Measurements from ENCODE around the gene EPAS1. TPM values are rescaled to one million over a fixed set of nuclear protein-coding genes. Genes with fewer than 3 reads are reported as not detected.

Gene EPAS1
- total RNA-seq, 1 donor from 2014 or later, result 0.47 TPM

GRCh38 chr2:46254474-46254873, 42.7 kb upstream of the EPAS1 start:
- no peak for DNase-seq

GRCh38 chr2:46256563-46257142, 40.6 kb upstream of the EPAS1 start:
- ChIA-PET CTCF (no interaction called here), POLR2A (no interaction called here)
- H3K27me3 Mint-ChIP-seq, result peaks cover 3% of the 10 kb centered on the region
- no peaks in the 10 kb centered on the region for H3K4me1 Mint-ChIP-seq
- H3K27ac Mint-ChIP-seq, result no peak overlapping the region
- intact Hi-C loops (cut with micrococcal nuclease), result no loop called here
- no peaks in the 10 kb centered on the region for H3K9me3 Mint-ChIP-seq
- H3K4me3 Mint-ChIP-seq, result no peak overlapping the region
- ATAC-seq (ENCODE audit: low read depth) (no peak), DNase-seq (no peak)
- no peak for TF ChIP-seq CTCF (IDR thresholded peaks at IDR 0.05)
- no peaks in the 10 kb centered on the region for H3K36me3 Mint-ChIP-seq (ENCODE audit: low read depth)

More at GRCh38 chr2:46254474-46254873, 42.7 kb upstream of the EPAS1 start:
- intact Hi-C loops (cut with micrococcal nuclease), result no loop called here
- ChIA-PET CTCF (no interaction called here), POLR2A (no interaction called here)
- Mint-ChIP-seq H3K36me3 (ENCODE audit: low read depth) (no peaks in the 10 kb centered on the region), H3K27ac (no peak overlapping the region), H3K4me3 (no peak overlapping the region), H3K27me3 (peaks cover 4% of the 10 kb centered on the region), H3K4me1 (no peaks in the 10 kb centered on the region), H3K9me3 (no peaks in the 10 kb centered on the region)
- TF ChIP-seq CTCF (IDR thresholded peaks at IDR 0.05), result no peak
- no peak for ATAC-seq (ENCODE audit: low read depth)

GRCh38 chr2:46257476-46257875, 39.7 kb upstream of the EPAS1 start:
- ChIA-PET POLR2A (no interaction called here), CTCF (no interaction called here)
- Mint-ChIP-seq H3K36me3 (ENCODE audit: low read depth) (no peaks in the 10 kb centered on the region), H3K27me3 (peaks cover 3% of the 10 kb centered on the region), H3K4me1 (no peaks in the 10 kb centered on the region), H3K4me3 (no peak overlapping the region), H3K9me3 (no peaks in the 10 kb centered on the region), H3K27ac (no peak overlapping the region)
- intact Hi-C loops (cut with micrococcal nuclease), result no loop called here
- ATAC-seq (ENCODE audit: low read depth) (no peak), DNase-seq (no peak)
- TF ChIP-seq CTCF (IDR thresholded peaks at IDR 0.05), result no peak

GRCh38 chr2:46257980-46258379, 39.2 kb upstream of the EPAS1 start:
- H3K27ac Mint-ChIP-seq, result no peak overlapping the region
- no peaks in the 10 kb centered on the region for H3K4me1 Mint-ChIP-seq
- H3K36me3 Mint-ChIP-seq (ENCODE audit: low read depth), result no peaks in the 10 kb centered on the region
- H3K9me3 Mint-ChIP-seq, result no peaks in the 10 kb centered on the region
- H3K4me3 Mint-ChIP-seq, result no peak overlapping the region
- POLR2A ChIA-PET, result no interaction called here
- intact Hi-C loops (cut with micrococcal nuclease), result no loop called here
- no peak for DNase-seq
- no peak for TF ChIP-seq CTCF (IDR thresholded peaks at IDR 0.05)
- ATAC-seq (ENCODE audit: low read depth), result no peak
- H3K27me3 Mint-ChIP-seq, result peaks cover 3% of the 10 kb centered on the region
- CTCF ChIA-PET, result no interaction called here

GRCh38 chr2:46258937-46259776, 38.0 kb upstream of the EPAS1 start:
- no peaks in the 10 kb centered on the region for H3K36me3 Mint-ChIP-seq (ENCODE audit: low read depth)
- CTCF ChIA-PET, result no interaction called here
- ATAC-seq (ENCODE audit: low read depth) (no peak), DNase-seq (no peak)
- no peak overlapping the region for H3K4me3 Mint-ChIP-seq
- intact Hi-C loops (cut with micrococcal nuclease), result no loop called here
- H3K4me1 Mint-ChIP-seq, result no peaks in the 10 kb centered on the region
- TF ChIP-seq CTCF (IDR thresholded peaks at IDR 0.05), result no peak
- H3K9me3 Mint-ChIP-seq, result no peaks in the 10 kb centered on the region
- no peak overlapping the region for H3K27ac Mint-ChIP-seq
- POLR2A ChIA-PET, result interaction anchor here (0.6 kb wide), 1 partner anchor 207 kb away, joined by 5 read pairs; no protein-coding TSS in a partner anchor
- H3K27me3 Mint-ChIP-seq, result peaks cover 12% of the 10 kb centered on the region

All from activated B cell treated with CpG ODN at 0.5 μM for 24 hours (primary cell).